ENCODE measurements around the gene SLC35G4.

GRCh38 chr18:11657554-11657953 is 48.2 kb downstream of the SLC35G4 start:
- TF ChIP-seq CTCF (optimal IDR thresholded peaks at IDR 0.05 in 1 of 3, IDR thresholded peaks at IDR 0.05 in 1 of 3, conservative IDR thresholded peaks at IDR 0.05 in 1 of 3; ENCODE audit: extremely low read depth in 1 of 3, insufficient read depth in 2 of 3, low read length in 3 of 3) (no peak), EZH2 (IDR thresholded peaks at IDR 0.05; ENCODE audit: low read length) (no peak)

Data from keratinocyte (primary cell).